Measurements from ENCODE around the gene PHF20. TPM values are rescaled to one million over a fixed set of nuclear protein-coding genes. Genes with fewer than 3 reads are reported as not detected.
"Not testable (repeated sequence)": the region's sequence is repeated elsewhere in the genome, so short reads cannot be mapped to it uniquely, and the experiment has no call there.

The PHF20 gene
- polyA plus RNA-seq, 4 donors = 37.6 to 42.8 (median 42.0) TPM

DNA sequence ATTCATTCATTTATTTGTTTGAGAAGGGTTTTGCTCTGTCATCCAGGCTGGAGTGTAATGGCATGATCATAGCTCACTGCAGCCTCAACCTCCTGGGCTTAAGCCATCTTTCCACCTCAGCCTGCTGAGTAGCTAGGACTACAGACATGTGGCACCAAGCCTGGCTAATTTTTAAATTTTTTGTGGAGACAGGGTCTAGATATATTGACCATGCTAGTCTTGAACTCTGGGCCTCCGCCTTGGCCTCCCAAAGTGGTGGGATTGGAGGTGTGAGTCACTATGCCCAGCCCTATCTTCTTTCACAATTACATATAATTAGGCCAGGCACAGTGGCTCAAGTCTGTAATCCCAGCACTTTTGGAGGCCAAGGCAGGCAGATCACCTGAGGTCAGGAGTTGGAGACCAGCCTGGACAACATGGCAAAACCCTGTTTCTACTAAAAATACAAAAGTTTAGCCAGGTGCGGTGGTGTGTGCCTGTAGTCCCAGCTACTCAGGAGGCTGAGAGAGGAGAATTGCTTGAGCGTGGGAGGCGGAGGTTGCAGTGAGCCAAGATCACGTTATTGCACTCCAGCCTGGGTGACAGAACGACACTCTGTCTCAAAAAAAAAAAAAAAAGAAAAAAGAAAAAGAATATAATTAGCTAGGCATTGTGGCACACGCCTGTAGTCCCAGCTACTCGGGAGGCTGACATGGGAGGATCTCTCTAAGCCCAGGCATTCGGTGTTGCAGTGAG lies 110.8 kb downstream of the PHF20 start:
- DNase-seq (ENCODE audit: low read depth in 4 of 4, low spot score in 3 of 4) = not testable (repeated sequence)

DNA sequence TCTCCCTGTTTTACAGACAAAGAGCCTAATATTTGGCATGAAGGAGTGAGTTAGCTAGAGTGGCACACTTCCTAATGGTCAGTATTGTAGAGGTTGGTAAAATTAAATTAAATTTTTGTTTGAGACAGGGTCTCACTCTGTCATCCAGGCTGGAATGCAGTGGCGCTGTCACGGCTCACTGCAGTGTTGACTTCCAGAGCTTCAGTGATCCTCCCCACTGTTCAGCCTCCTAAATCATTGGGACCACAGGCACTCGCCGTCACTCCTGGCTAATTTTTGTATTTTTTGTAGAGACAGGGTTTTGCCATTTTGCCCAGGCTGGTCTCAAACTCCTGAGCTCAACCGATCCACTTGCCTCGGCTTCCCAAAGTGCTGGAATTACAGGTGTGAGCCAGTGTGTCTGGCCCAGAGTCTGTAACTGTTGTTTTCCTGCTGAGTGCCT lies 111.5 kb downstream of the PHF20 start:
- peak in 1 of 4 donors; percentile 29 for DNase-seq (ENCODE audit: low read depth in 4 of 4, low spot score in 3 of 4)

- peak; percentile 49 to 61 (median 50) for DNase-seq (ENCODE audit: low read depth in 4 of 4, low spot score in 3 of 4)
Measured at GRCh38 chr20:35883778-35884540, 112.1 kb downstream of the PHF20 start.

GRCh38 chr20:35884541-35884865 lies 112.7 kb downstream of the PHF20 start:
- DNase-seq (ENCODE audit: low read depth in 4 of 4, low spot score in 3 of 4) = no peak

DNA sequence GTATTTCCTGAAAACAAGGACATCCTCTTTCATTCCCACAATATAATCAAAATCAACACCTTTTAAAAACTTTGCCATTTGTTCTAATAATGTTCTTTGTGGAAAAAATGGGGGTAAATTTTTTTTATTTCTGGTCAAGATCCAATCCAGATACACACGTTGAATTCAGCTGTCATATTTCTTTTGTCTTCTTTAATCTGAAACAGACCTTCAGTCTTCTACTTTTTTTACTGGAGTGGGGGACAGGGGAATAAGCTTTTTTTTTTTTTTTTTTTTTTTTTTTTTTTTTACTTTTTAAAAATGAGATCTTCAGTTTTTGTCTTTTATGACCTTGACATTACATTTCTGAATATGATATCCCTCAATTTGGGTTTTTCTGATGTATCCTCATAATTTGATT lies 113.4 kb downstream of the PHF20 start:
- DNase-seq (ENCODE audit: low read depth in 4 of 4, low spot score in 3 of 4) = no peak

DNA sequence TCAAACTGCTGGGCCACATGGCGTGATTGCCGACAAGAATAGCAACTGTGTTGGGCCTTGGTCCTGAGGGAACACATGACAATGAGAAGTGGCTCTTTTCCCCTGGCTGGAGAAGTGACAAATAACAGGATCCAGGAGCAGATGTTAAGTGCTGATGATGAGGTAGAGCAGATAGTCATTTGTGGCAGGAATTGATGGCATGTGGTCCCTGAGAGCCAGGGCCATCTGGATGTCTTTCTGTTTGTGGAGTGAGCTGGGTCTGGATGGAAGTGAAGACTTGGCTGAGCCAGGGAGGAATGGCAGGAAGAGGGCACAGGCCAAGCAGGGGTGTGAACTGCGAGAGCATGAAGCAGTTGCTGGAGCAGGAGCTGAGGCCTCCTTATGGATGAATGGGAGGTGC lies 114.7 kb downstream of the PHF20 start:
- DNase-seq (ENCODE audit: low read depth in 4 of 4, low spot score in 3 of 4) = no peak

GRCh38 chr20:35887393-35888064 lies 115.7 kb downstream of the PHF20 start:
- no peak for DNase-seq (ENCODE audit: low read depth in 4 of 4, low spot score in 3 of 4)

GRCh38 chr20:35888657-35889056 lies 116.8 kb downstream of the PHF20 start:
- no peak for DNase-seq (ENCODE audit: low read depth in 4 of 4, low spot score in 3 of 4)

DNA sequence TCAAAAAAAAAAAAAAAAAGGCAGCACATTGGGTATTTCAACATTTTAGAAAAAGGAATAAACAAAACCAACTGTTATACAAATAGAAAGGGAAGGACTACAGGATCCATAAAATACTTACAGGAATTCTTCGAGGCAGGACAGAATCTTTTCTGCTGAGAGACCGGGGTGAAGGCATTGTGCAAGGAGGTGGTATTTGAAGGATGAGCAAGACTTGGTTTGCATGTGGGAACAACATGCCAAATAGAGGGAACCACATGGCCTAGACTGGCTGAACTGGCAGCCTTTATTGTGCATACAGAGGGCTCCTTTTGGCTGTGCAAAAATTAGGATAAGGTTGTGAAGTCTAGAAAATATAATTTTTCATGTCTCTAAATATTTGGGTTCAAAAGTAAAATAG lies 119.6 kb downstream of the PHF20 start:
- no peak for DNase-seq (ENCODE audit: low read depth in 4 of 4, low spot score in 3 of 4)

GRCh38 chr20:35892871-35893270 lies 121.1 kb downstream of the PHF20 start:
- no peak for DNase-seq (ENCODE audit: low read depth in 4 of 4, low spot score in 3 of 4)

- DNase-seq (ENCODE audit: low read depth in 4 of 4, low spot score in 3 of 4) = no peak
Measured at GRCh38 chr20:35893942-35894341, 122.1 kb downstream of the PHF20 start.

DNA sequence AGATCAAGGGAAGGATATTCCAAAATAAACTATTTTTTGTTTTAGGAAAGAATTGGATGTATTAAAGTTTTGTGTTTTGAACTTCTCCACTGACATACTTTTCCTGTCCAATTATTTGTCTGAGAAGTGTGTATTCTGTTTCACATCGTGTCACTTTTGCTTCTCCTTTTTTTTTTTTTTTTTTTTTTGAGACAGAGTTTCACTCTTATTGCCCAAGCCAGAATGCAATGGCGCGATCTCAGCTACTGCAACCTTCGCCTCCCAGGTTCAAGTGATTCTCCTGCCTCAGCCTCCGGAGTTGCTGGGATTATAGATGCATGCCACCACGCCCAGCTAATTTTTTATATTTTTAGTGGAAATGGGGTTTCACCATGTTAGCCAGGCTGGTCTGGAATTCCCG lies 123.7 kb downstream of the PHF20 start:
- DNase-seq (ENCODE audit: low read depth in 4 of 4, low spot score in 3 of 4) = not testable (repeated sequence)

DNA sequence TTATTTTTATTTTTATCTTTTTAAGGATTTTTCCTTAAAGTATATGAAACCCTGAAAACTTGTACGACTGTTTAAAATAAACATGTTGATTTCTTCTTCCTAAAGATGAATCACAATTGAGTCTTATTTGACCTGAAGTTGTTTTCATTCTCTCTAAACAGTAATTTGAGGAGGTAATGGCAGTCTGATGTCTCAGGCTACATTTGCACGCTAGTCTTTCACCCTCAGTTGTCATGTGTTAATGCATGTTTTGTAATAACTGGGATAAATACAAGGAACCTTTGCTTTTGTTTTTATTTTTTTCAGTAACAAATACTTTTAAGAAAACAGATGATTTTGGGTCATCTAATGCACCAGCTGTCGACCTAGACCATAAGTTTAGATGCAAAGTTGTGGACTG lies 127.2 kb downstream of the PHF20 start:
- DNase-seq (ENCODE audit: low read depth in 4 of 4, low spot score in 3 of 4) = no peak

DNA sequence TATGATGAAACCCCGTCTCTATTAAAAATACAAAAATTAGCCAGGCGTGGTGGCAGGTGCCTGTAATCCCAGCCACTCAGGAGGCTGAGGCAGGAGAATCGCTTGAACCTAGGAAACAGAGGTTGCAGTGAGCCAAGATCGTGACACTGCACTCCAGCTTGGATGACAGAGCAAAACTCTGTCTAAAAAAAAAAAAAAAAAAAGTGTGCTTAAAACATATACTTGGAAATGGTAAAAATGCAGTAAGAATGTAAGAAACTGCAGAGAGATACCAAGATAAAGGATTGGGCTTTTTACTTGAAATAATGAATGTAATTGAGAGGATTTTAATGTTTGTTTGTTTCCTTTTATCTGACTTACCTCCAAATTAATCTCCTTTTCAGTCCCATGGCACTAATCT lies 129.4 kb downstream of the PHF20 start:
- DNase-seq (ENCODE audit: low read depth in 4 of 4, low spot score in 3 of 4) = not testable (repeated sequence)

- no peak for DNase-seq (ENCODE audit: low read depth in 4 of 4, low spot score in 3 of 4)
Measured at GRCh38 chr20:35901678-35902544, 130.1 kb downstream of the PHF20 start.

DNA sequence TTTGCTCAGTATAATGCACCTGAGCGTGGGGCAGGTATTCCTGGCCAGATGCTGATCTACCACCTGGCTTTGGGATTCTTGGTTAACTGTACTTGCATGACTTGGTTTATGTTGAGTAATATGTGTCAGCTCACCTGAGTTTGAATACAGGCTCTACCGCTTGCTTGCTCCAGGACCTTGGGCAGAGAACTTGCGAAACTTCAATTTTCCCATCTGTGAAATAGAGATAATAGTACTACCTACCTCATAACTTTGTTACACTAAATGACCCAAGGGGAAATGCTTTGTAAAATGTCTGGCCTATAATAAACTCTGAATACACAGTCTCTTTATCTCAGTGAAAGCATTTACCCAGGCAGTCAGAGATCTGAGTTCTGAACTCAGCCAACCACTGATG lies 130.7 kb downstream of the PHF20 start:
- no peak for DNase-seq (ENCODE audit: low read depth in 4 of 4, low spot score in 3 of 4)

DNA sequence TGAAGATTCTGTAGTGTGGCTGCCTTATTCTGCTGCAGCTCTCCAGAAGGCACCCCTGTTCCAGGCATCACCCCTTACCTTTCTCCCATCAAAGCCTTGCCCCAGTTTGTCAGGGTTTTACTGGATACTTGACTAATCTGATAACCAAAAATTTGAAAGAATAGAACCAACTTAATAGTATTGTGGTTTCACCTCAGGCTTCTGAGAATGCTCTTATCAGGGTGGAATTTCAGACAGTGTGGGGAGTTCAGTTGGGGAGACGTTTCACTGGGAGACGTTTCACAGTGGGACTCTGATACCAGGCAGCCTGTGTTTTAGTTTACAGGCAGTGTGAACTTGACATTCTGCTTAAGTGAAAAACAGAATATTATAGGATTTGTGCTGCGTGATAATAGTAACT lies 132.0 kb downstream of the PHF20 start:
- no peak for DNase-seq (ENCODE audit: low read depth in 4 of 4, low spot score in 3 of 4)

- no peak for DNase-seq (ENCODE audit: low read depth in 4 of 4, low spot score in 3 of 4)
Measured at GRCh38 chr20:35904982-35905663, 133.3 kb downstream of the PHF20 start.

GRCh38 chr20:35907017-35907701 lies 135.3 kb downstream of the PHF20 start:
- DNase-seq (ENCODE audit: low read depth in 4 of 4, low spot score in 3 of 4) = no peak

DNA sequence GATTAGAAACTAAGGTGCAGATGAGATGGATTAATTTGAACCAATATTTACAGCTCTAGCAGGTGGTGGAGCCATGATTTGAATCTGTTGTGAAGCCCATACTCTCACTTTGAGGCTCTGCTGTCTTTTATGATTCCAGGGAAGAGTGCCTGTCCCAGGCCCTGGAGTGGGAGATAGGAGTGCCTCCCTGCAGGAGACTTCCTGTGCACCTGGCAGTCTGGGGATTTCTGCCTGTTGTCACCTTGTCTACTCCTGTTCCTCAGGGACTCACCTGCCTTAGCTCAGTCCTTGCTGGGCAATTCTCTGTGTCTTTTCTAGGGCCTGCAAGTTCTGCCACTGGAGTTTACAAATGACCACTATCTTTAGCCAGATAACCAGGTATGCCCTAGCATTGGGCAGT lies 136.2 kb downstream of the PHF20 start:
- no peak for DNase-seq (ENCODE audit: low read depth in 4 of 4, low spot score in 3 of 4)

Measured in right renal pelvis (tissue), 4 donors.